Measurements from ENCODE around the gene COL27A1.

DNA sequence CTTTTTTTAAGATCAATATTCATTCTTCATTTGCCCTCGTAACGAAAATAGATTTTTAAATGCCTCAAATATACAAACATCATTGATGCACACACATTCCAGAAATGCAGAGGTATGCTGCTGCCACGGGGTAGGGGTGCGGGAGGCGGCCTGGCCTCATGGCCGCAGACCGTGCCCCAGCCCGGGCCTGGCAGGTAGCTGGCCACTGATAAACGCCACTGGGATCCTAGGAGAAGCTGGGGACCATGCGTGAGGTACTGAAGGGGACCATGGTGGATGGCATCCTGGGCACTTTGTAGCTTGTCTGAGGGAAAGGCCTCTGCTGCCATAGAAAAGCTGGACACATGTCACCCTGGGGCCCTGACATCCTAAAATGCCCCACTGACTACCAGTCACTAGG lies 180.8 kb downstream of the COL27A1 start:
- TF ChIP-seq, protein P1, sequence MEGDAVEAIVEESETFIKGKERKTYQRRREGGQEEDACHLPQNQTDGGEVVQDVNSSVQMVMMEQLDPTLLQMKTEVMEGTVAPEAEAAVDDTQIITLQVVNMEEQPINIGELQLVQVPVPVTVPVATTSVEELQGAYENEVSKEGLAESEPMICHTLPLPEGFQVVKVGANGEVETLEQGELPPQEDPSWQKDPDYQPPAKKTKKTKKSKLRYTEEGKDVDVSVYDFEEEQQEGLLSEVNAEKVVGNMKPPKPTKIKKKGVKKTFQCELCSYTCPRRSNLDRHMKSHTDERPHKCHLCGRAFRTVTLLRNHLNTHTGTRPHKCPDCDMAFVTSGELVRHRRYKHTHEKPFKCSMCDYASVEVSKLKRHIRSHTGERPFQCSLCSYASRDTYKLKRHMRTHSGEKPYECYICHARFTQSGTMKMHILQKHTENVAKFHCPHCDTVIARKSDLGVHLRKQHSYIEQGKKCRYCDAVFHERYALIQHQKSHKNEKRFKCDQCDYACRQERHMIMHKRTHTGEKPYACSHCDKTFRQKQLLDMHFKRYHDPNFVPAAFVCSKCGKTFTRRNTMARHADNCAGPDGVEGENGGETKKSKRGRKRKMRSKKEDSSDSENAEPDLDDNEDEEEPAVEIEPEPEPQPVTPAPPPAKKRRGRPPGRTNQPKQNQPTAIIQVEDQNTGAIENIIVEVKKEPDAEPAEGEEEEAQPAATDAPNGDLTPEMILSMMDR (conservative IDR thresholded peaks at IDR 0.05), result no peak
- TF ChIP-seq ZFX (IDR thresholded peaks at IDR 0.05), result no peak

Data from C4-2B (cell line).